Thoracic aorta (tissue), 2 donors: ENCODE measurements around the gene TM7SF3. TPM values are rescaled to one million over a fixed set of nuclear protein-coding genes. Genes with fewer than 3 reads are reported as not detected.
"Not testable (repeated sequence)": the region's sequence is repeated elsewhere in the genome, so short reads cannot be mapped to it uniquely, and the experiment has no call there.

Experiments used
- ATAC-seq: fragments of 150-250 bp; one replicate; pipeline ENCODE4 v1.8.0; 2017; ENCODE audit warnings: low read depth; ENCODE audit not compliant: insufficient number of reproducible peaks, low FRiP score
- DNase-seq: peaks from one replicate; pipeline ENCODE4 v3.0.0-alpha.2; 2020; ENCODE audit warnings: low spot score
- H3K27ac ChIP-seq, 2 donors: fragments of 200-600 bp; sonication (generic); 1 replicate in 1 of 2; 2 replicates in 1 of 2; pipeline ENCODE4 v1.5.1; 2016; ENCODE audit warnings: mild to moderate bottlenecking in 2 of 2, moderate library complexity in 2 of 2
- H3K27me3 ChIP-seq: fragments of 200-600 bp; sonication (generic); replicated peaks from 2 replicates; pipeline ENCODE4 v1.6.0; 2016; ENCODE audit warnings: mild to moderate bottlenecking; ENCODE audit not compliant: insufficient read depth
- H3K36me3 ChIP-seq: fragments of 200-600 bp; sonication (generic); one replicate; pipeline ENCODE4 v1.5.1; 2016
- H3K4me1 ChIP-seq, 2 donors: fragments of 200-600 bp; sonication (generic); 1 replicate in 1 of 2; 2 replicates in 1 of 2; pipeline versions ENCODE4 v1.5.1 to v1.6.0; 2016; ENCODE audit warnings: low read depth in 2 of 2, mild to moderate bottlenecking in 1 of 2; ENCODE audit not compliant: control insufficient read depth in 1 of 2
- H3K4me3 ChIP-seq: fragments of 200-600 bp; sonication (generic); 2 replicates; pipeline ENCODE4 v1.5.1; 2016; ENCODE audit warnings: mild to moderate bottlenecking
- H3K9me3 ChIP-seq: fragments of 200-600 bp; sonication (generic); 2 replicates; pipeline ENCODE4 v1.5.1; 2016
- CTCF ChIP-seq: fragments of 200-600 bp; sonication (generic); IDR thresholded peaks from one replicate; pipeline ENCODE4 v1.5.1; 2019; ENCODE audit warnings: antibody characterized with exemption
- total RNA-seq, 2 donors: library from RNA; depleted of rRNA; stranded (reverse); fragments of >200 nt; gene quantifications; one replicate each; pipeline versions ENCODE4 v1.1.0 to v1.2.3, GENCODE V29; 2016

TM7SF3 gene
- total RNA-seq, 2 donors from 2014 or later, result 112 to 128 TPM

DNA sequence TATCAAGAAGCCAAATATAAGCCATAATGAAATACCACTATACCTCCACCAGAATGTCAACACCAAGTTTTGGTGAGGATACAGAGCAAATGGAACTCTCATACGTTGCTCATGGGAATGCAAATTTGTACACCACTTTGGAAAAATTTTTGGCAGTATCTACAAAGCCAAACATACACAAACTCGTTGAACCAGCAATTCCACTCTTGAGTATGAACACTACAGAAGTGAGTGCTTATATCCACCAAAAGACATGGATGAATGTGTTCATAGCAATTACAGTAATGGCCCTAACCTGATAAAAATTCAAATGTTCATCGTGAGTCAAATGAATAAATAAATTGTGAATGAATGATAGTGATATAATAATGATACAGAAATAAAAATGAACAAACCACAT is 43.4 kb upstream of the TM7SF3 start:
- no peak overlapping the region for H3K27ac ChIP-seq
- no peaks in the 10 kb centered on the region for H3K27me3 ChIP-seq
- H3K4me1 ChIP-seq, result no peaks in the 10 kb centered on the region
- no peak for DNase-seq
- H3K4me3 ChIP-seq, result no peak overlapping the region
- H3K36me3 ChIP-seq, result no peaks in the 10 kb centered on the region
- H3K9me3 ChIP-seq, result no peaks in the 10 kb centered on the region
- ATAC-seq, result no peak
- TF ChIP-seq CTCF, result no peak

GRCh38 chr12:27055966-27056365 is 41.8 kb upstream of the TM7SF3 start:
- Histone ChIP-seq H3K9me3 (no peaks in the 10 kb centered on the region), H3K27ac (no peak overlapping the region), H3K4me3 (no peak overlapping the region), H3K4me1 (no peaks in the 10 kb centered on the region), H3K27me3 (no peaks in the 10 kb centered on the region), H3K36me3 (no peaks in the 10 kb centered on the region)
- DNase-seq, result no peak
- ATAC-seq, result no peak
- TF ChIP-seq CTCF, result no peak

DNA sequence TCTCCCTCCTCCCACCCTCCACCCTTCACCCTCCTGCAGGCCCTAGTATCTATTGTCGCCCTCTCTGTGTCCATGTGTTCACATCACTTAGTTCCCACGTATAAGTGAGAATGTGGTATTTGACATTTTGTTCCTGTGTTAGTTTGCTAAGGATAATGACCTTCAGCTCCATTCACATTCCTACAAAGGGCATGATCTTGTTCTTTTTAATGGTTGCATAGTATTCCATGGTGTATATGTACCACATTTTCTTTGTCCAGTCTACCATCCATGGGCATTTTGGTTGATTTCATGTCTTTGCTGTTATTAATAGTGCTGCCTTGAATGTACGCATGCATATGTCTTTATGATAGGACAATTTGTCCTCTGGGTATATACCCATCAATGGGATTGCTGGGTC is 38.6 kb upstream of the TM7SF3 start:
- Histone ChIP-seq H3K36me3 (no peaks in the 10 kb centered on the region), H3K9me3 (no peaks in the 10 kb centered on the region)
- ATAC-seq, result no peak

DNA sequence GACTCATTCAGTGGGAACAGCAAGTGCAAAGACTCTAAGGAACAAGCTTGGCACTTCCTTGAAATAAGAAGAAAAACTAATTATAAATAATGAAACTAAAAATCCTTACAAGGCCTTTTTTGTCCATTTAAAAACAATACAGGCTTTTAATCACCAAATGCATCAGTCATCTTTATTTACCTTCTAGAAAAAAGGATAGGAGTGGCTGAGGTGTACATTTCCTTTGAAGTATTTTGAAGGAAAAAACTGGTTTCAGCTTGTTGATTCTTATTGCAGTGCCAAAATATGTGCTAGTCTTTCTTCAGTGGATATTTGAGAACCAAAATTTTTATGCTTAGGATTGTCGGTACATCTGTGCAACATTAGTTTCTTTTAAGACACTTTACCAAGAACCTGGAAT is 38.0 kb upstream of the TM7SF3 start:
- no peaks in the 10 kb centered on the region for H3K36me3 ChIP-seq
- TF ChIP-seq CTCF, result no peak
- ATAC-seq (no peak), DNase-seq (no peak)
- H3K4me1 ChIP-seq, result no peaks in the 10 kb centered on the region
- H3K27me3 ChIP-seq, result no peaks in the 10 kb centered on the region
- no peak overlapping the region for H3K4me3 ChIP-seq
- no peak overlapping the region for H3K27ac ChIP-seq
- no peaks in the 10 kb centered on the region for H3K9me3 ChIP-seq

More for the DNA sequence above, 38.6 kb upstream of the TM7SF3 start:
- Histone ChIP-seq H3K4me3 (no peak overlapping the region), H3K4me1 (no peaks in the 10 kb centered on the region), H3K27ac (no peak overlapping the region), H3K27me3 (no peaks in the 10 kb centered on the region)
- DNase-seq, result no peak
- no peak for TF ChIP-seq CTCF

- H3K4me3 ChIP-seq, result no peak overlapping the region
- H3K27ac ChIP-seq, result no peak overlapping the region
- DNase-seq (no peak), ATAC-seq (no peak)
- TF ChIP-seq CTCF, result no peak
- H3K4me1 ChIP-seq, result no peaks in the 10 kb centered on the region
- no peaks in the 10 kb centered on the region for H3K9me3 ChIP-seq
- no peaks in the 10 kb centered on the region for H3K36me3 ChIP-seq
- no peaks in the 10 kb centered on the region for H3K27me3 ChIP-seq
Observed at GRCh38 chr12:27048822-27049752, 34.9 kb upstream of the TM7SF3 start.

DNA sequence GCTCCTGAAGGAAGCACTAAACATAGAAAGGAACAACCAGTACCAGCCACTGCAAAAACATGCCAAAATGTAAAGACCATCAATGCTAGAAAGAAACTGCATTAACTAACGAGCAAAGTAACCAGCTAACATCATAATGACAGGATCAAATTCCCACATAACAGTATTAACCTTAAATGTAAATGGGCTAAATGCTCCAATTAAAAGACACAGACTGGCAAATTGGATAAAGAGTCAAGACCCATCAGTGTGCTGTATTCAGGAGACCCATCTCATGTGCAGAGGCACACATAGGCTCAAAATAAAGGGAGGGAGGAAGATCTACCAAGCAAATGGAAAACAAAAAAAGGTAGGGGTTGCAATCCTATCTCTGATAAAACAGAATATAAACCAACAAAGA is 27.8 kb upstream of the TM7SF3 start:
- not testable (repeated sequence) for H3K9me3 ChIP-seq, H3K4me3 ChIP-seq, ATAC-seq, DNase-seq, H3K27ac ChIP-seq, H3K27me3 ChIP-seq, H3K36me3 ChIP-seq, H3K4me1 ChIP-seq

- not testable (repeated sequence) for H3K36me3 ChIP-seq, H3K27me3 ChIP-seq, H3K4me1 ChIP-seq, DNase-seq, H3K27ac ChIP-seq, H3K4me3 ChIP-seq, H3K9me3 ChIP-seq, ATAC-seq
Observed at GRCh38 chr12:27040637-27041036, 26.5 kb upstream of the TM7SF3 start.
